Measurements from ENCODE around the gene ZBED4.
A peak's percentile ranks its signal among the peaks of the same experiment; 100 is the strongest.

ZBED4 gene

DNA sequence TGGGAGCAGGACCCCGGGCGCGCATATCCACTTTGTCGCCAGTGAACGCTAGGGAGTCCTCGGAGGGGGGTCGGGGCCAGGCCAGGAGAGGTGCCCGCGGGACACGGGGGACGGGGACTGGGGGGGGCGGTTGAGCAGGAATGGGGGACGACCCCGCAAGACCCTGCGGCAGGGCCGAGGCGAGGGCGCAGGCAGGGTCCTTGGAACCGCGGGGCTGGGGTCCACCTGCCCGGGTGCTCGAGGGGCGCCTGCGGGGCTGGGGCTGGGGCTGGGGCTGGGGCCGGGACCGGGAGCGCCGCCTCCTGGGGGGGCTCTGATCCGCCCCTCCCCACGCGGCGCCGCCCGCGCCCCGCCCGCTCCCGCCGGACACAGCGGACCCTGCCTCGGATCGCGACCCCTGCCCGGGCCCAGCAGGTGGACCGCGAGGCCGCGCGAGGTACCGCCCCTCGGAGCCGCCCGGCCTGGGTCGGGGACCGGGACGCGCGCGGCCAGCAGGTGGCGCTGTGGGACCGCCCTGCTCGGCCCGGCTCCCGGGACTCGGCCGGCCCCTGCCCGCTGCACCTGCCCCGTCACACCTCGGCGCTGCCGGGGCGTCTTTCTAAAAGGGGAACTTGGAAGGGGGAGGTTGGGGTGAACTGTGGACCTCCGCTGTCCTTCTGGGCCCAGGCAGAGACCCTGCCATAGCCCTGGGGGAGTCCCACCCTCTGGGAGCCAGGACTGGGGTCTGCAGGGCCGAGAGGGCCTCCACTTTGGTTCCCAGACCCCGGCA is 75.8 kb downstream of the ZBED4 start:
- 13% methylated on average over 75 of the region's 75 CpGs for WGBS, 2 experiments
- Histone ChIP-seq H3K4me3 (ENCODE audit: insufficient read depth, low read depth, low read length) (no peak overlapping the region), H3K27me3 (ENCODE audit: control insufficient read depth, insufficient read depth, low read length, poor library complexity, severe bottlenecking) (peaks cover 22% of the 10 kb centered on the region), H3K4me1 (ENCODE audit: control insufficient read depth, insufficient read depth, low read length) (no peaks in the 10 kb centered on the region), H3K36me3 (ENCODE audit: control insufficient read depth, insufficient read depth, low read length) (no peaks in the 10 kb centered on the region), H3K9me3 (ENCODE audit: control insufficient read depth, low read length) (no peaks in the 10 kb centered on the region), H3K27ac (ENCODE audit: insufficient read depth, low read depth, low read length, poor library complexity, severe bottlenecking) (no peak overlapping the region)

DNA sequence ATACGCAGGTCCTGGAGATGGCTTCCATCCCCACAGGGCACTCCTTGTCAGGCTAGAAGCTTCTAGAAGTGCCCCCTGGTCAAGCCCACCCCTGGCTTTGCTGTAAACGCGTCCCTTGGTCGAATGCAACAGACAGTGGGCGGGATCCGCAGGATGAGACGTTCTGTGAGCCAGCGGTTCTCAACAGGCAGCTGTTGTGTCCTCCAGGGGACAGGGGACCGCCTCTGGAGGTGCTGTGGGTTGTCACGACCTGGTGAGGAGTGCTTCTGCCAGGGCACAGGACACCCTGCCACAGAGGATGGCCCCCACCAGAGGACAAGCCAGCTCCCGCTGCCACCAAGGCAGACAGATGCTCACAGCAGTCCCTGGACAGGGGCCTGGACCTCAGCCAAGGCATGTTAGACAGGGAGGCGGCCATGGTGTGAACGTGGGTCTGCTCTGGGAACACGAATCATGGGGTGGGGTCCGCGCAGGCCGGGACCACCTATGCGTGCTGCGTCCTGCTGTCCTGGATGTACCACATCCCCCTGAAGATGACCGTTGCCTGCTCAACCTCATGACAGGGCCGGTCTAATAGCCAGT is 76.4 kb downstream of the ZBED4 start:
- H3K27me3 ChIP-seq (ENCODE audit: control insufficient read depth, insufficient read depth, low read length, poor library complexity, severe bottlenecking) = peaks cover 27% of the 10 kb centered on the region
- 73 to 75% methylated on average over 21 of the region's 21 CpGs for WGBS, 2 experiments
- H3K9me3 ChIP-seq (ENCODE audit: control insufficient read depth, low read length) = no peaks in the 10 kb centered on the region
- no peak overlapping the region for H3K4me3 ChIP-seq (ENCODE audit: insufficient read depth, low read depth, low read length)
- H3K4me1 ChIP-seq (ENCODE audit: control insufficient read depth, insufficient read depth, low read length) = no peaks in the 10 kb centered on the region
- H3K36me3 ChIP-seq (ENCODE audit: control insufficient read depth, insufficient read depth, low read length) = no peaks in the 10 kb centered on the region
- no peak overlapping the region for H3K27ac ChIP-seq (ENCODE audit: insufficient read depth, low read depth, low read length, poor library complexity, severe bottlenecking)

DNA sequence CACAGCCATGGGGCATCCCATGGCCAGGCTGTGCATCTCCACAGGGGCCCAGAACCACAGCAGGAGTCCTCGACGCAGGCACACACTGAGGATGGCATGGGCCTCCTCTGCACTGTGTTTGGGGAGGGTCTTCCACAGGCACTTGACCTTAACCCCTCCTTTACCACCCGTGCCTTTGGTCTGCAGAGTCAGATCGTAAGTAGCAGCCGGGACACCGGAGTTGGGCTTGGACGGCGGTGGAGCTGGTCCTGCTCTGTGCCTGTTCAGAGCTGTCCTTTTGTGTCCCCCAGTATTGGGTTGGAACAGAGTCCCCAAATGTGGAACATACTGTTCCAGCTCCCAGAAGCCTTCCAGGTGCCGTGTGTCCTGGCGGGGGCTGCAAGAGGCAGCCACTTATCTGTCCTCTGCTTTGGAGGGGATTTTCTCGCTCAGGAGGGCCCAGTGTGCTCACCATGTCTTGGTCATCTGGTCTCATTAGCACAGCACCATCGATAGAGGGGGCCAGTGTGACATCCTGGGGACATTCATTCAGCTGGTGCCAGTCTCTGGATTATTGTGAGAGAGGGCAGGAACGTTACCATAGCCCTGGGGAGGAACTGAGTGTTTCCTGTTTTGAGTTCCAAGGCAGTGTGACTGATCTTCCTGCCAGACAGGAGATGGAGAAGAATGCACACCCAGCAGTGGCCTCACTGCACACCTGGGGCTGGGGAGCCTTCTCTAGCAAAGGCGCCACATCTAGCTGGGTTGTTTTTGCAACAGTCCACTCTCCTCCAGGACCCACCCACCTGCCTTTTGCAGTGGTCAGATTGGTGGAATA is 77.2 kb downstream of the ZBED4 start:
- Histone ChIP-seq H3K9me3 (ENCODE audit: control insufficient read depth, low read length) (no peaks in the 10 kb centered on the region), H3K27ac (ENCODE audit: insufficient read depth, low read depth, low read length, poor library complexity, severe bottlenecking) (no peak overlapping the region), H3K27me3 (ENCODE audit: control insufficient read depth, insufficient read depth, low read length, poor library complexity, severe bottlenecking) (peaks cover 27% of the 10 kb centered on the region), H3K36me3 (ENCODE audit: control insufficient read depth, insufficient read depth, low read length) (no peaks in the 10 kb centered on the region), H3K4me1 (ENCODE audit: control insufficient read depth, insufficient read depth, low read length) (no peaks in the 10 kb centered on the region), H3K4me3 (ENCODE audit: insufficient read depth, low read depth, low read length) (no peak overlapping the region)
- WGBS, 2 experiments = 75 to 77% methylated on average over 14 of the region's 14 CpGs

DNA sequence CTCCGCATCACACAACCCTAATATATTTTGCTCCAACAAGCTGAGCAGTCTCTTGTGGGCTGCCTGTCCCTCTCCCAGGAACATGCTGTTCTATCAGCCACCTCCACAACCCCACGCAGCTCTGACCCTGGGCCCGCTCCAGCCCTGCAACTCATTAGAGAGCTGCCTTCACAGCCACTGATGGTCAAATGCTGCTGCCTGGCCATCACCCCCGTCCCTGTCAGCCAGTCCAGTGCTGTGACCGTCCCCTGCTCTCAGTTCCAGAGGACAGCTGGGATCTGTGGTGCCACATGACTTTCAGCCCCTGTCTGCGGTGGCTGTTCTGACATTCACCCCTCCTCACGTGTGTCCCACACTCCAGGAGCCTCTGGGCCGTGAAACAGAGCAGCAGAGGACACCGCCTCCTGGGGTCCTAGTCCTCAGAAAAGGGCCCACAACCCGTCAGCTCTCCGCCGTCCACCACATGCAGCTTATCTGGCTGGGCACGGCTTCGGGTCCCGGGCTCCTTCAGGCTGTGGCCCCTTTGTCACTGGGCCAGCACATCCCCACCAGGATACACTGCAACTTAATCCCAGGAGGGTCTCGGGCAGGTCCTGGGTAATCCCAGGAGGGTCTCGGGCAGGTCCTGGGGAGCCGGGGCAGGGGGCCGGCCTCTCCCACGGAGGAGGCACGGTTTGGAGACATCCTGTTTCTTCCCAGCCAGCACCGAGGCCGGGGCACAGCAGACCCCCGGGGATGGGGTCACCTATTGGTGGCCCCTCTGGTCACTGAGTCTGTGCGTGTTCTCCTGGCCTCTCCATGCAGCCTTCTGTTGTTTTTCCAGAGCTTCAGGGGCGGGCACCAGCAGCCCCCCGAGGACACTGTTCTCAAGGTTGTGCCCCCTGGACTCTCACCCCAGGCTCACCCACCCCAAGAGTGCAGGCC is 79.9 kb downstream of the ZBED4 start:
- Histone ChIP-seq H3K27me3 (ENCODE audit: control insufficient read depth, insufficient read depth, low read length, poor library complexity, severe bottlenecking) (peaks cover 37% of the 10 kb centered on the region), H3K9me3 (ENCODE audit: control insufficient read depth, low read length) (no peaks in the 10 kb centered on the region), H3K36me3 (ENCODE audit: control insufficient read depth, insufficient read depth, low read length) (no peaks in the 10 kb centered on the region), H3K4me1 (ENCODE audit: control insufficient read depth, insufficient read depth, low read length) (peaks cover 4% of the 10 kb centered on the region), H3K4me3 (ENCODE audit: insufficient read depth, low read depth, low read length) (no peak overlapping the region), H3K27ac (ENCODE audit: insufficient read depth, low read depth, low read length, poor library complexity, severe bottlenecking) (no peak overlapping the region)
- WGBS, 2 experiments = 86% methylated on average over 27 of the region's 27 CpGs

DNA sequence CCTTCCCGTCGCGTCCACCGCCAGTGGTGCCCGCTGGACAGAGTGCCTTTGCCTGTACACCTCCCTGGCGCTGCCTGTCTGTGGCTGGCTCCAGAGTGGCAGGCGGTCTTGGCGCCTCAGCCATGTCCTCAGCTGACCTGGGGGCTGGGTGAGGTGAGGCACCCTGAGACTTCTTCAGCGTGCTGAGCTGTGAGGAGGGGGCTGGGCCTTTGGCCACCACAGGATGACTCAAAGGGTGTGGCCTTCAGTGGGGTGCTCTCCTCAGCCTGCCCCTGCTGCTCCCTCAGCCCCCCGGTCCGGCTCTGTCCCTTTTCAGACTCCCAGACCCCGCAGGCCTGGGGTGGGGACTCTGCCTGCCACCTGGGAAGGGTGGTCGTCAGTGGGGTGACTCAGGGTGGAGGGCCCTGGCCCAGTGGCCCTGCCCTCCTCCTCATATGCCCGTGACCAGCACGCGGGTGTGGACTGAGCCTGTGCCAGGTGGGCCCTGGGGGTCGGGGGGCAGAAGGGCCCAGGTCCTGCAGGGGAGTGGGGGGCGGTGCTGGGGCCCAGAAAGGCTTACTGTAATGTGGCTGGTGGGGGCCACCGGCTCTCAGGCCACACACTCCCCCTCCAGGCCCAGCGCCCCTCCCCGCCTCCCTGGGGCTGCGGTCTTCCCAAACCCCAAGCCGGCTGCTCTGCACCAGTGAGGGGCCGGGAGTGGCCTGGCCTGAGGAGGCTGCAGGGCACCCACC is 80.7 kb downstream of the ZBED4 start:
- Histone ChIP-seq H3K4me3 (ENCODE audit: insufficient read depth, low read depth, low read length) (no peak overlapping the region), H3K9me3 (ENCODE audit: control insufficient read depth, low read length) (no peaks in the 10 kb centered on the region), H3K27ac (ENCODE audit: insufficient read depth, low read depth, low read length, poor library complexity, severe bottlenecking) (no peak overlapping the region), H3K27me3 (ENCODE audit: control insufficient read depth, insufficient read depth, low read length, poor library complexity, severe bottlenecking) (peaks cover 30% of the 10 kb centered on the region), H3K36me3 (ENCODE audit: control insufficient read depth, insufficient read depth, low read length) (no peaks in the 10 kb centered on the region), H3K4me1 (ENCODE audit: control insufficient read depth, insufficient read depth, low read length) (peaks cover 4% of the 10 kb centered on the region)
- WGBS, 2 experiments = 76 to 77% methylated on average over 24 of the region's 24 CpGs

DNA sequence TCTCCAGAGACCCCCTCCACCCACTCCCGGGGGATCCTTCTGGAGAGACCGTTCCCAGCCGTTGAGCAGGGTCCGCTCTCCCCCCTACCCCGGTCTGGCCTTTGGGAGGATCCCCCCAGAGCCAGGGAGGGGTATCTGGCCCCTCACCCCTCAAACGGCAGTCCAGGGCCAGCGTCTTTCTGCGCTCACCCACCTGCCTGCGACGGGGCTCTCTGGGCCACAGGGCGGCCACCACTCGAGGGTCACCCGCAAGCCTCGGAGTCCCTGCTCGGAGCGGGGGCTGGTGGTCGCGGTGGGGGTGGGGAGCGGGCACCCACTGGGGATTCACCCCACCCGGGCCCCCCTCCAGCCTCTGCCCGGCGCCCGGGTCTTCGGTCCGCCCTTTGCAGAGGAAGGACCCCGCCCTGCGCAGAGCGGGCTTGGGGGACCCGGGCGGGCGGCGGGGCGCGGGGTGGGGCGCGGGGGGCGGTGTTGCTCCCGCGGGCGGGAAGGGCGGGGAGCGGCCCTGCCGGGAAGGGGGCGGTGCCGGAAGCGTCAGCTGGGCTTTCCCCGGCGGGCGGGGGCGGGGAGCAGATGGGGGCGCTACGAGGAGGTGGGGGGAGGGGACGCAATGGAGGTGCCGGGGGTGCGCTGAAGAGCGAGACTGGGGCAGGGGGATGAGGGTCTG is 81.4 kb downstream of the ZBED4 start:
- no peaks in the 10 kb centered on the region for H3K36me3 ChIP-seq (ENCODE audit: control insufficient read depth, insufficient read depth, low read length)
- WGBS, 2 experiments = 9% methylated on average over 49 to 55 of the region's 56 CpGs
- H3K9me3 ChIP-seq (ENCODE audit: control insufficient read depth, low read length) = no peaks in the 10 kb centered on the region
- no peak overlapping the region for H3K4me3 ChIP-seq (ENCODE audit: insufficient read depth, low read depth, low read length)
- no peak overlapping the region for H3K27ac ChIP-seq (ENCODE audit: insufficient read depth, low read depth, low read length, poor library complexity, severe bottlenecking)
- H3K4me1 ChIP-seq (ENCODE audit: control insufficient read depth, insufficient read depth, low read length) = peaks cover 4% of the 10 kb centered on the region
- peaks cover 25% of the 10 kb centered on the region for H3K27me3 ChIP-seq (ENCODE audit: control insufficient read depth, insufficient read depth, low read length, poor library complexity, severe bottlenecking)

DNA sequence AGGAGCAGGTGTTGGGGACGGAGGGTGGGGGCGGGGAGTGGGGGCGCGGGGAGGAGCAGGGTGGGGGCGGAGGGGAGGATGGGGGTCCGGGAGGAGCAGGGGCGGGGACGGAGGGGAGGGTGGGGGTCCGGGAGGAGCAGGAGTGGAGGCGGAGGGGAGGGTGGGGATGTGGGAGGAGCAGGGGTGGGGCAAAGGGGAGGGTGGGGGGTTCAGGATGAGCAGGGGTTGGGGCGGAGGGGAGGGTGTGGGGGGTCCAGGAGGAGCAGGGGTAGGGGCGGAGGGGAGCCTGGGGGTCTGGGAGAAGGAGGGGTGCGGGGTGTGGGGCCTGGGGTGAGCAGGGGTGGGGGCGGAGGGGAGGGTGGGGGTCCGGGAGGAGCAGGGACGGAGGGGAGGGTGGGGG is 81.9 kb downstream of the ZBED4 start:
- peaks cover 20% of the 10 kb centered on the region for H3K27me3 ChIP-seq (ENCODE audit: control insufficient read depth, insufficient read depth, low read length, poor library complexity, severe bottlenecking)
- peaks cover 4% of the 10 kb centered on the region for H3K4me1 ChIP-seq (ENCODE audit: control insufficient read depth, insufficient read depth, low read length)
- H3K4me3 ChIP-seq (ENCODE audit: insufficient read depth, low read depth, low read length) = no peak overlapping the region
- H3K27ac ChIP-seq (ENCODE audit: insufficient read depth, low read depth, low read length, poor library complexity, severe bottlenecking) = no peak overlapping the region
- no peaks in the 10 kb centered on the region for H3K36me3 ChIP-seq (ENCODE audit: control insufficient read depth, insufficient read depth, low read length)
- 0% methylated on average over 2 of the region's 16 CpGs for WGBS, 2 experiments
- H3K9me3 ChIP-seq (ENCODE audit: control insufficient read depth, low read length) = no peaks in the 10 kb centered on the region

DNA sequence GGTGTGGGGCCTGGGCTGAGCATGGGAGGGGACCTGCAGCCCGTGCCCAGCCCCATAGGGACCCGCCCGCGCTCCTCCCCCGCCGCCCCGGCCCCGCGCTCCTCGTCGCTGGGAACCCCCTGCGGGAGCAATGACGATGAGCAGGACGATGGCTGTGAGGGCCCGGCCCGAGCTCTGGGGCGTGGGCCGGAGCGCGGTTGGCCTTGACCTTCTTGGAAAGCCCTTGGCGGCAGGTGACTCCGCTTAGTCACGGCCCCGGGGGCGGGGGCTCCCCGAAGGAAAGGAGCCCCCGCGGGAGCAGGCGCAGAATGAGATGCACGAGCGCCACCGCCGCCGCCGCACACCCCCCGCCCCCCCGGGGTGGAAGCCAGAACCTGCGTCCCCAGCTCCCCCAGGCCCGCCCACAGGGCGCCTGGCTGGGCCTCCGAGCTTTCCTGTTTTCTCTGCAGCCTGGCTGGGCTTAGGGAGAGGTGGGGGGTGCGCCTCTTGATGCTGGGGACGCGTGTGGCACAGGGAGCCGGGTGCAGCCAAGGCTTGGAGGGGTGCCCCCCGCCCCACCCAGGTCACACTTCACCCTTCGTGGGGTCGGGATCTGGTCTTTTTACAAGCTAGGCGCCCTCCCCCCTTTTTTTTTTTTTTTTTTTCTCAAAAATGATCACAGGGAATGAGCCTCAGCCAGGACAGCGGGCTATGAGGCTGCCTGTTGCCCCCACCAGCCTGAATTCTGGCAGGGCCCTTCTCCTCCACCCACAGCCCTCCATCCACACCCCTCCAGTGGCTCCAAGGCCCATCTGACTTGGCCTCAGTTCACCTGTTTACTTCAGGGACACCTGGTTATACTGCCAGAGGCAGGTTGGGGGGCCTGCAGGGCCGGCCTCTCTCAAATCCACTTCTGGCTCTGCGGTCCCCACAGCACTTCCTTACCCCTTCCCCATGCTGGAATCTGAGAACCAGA is 82.7 kb downstream of the ZBED4 start:
- H3K27me3 ChIP-seq (ENCODE audit: control insufficient read depth, insufficient read depth, low read length, poor library complexity, severe bottlenecking) = peaks cover 15% of the 10 kb centered on the region
- peak overlapping the region; percentile 18 for H3K4me3 ChIP-seq (ENCODE audit: insufficient read depth, low read depth, low read length)
- no peak overlapping the region for H3K27ac ChIP-seq (ENCODE audit: insufficient read depth, low read depth, low read length, poor library complexity, severe bottlenecking)
- H3K9me3 ChIP-seq (ENCODE audit: control insufficient read depth, low read length) = no peaks in the 10 kb centered on the region
- H3K4me1 ChIP-seq (ENCODE audit: control insufficient read depth, insufficient read depth, low read length) = peaks cover 4% of the 10 kb centered on the region
- 9% methylated on average over 52 of the region's 52 CpGs for WGBS, 2 experiments
- no peaks in the 10 kb centered on the region for H3K36me3 ChIP-seq (ENCODE audit: control insufficient read depth, insufficient read depth, low read length)

Measured in ectodermal cell (in vitro differentiated cells).